Fibroblast of the aortic adventitia (primary cell): ENCODE measurements around the gene RXRA. TPM values are rescaled to one million over a fixed set of nuclear protein-coding genes. Genes with fewer than 3 reads are reported as not detected.

Experiments
- DNase-seq: peaks from one replicate; pipeline ENCODE4 v3.0.0-alpha.2; 2010; ENCODE audit warnings: low read depth
- H3K4me3 ChIP-seq: 2 replicates; pipeline ENCODE4 v1.5.1; 2011; ENCODE audit warnings: low read depth, mild to moderate bottlenecking, control low read depth, low read length, moderate library complexity
- CTCF ChIP-seq: IDR thresholded peaks from 2 replicates; pipeline ENCODE4 v1.5.1; 2011; ENCODE audit warnings: mild to moderate bottlenecking, low read length, control low read depth, inconsistent platforms; ENCODE audit not compliant: insufficient read depth
- total RNA-seq: library from RNA; depleted of rRNA; stranded (reverse); fragments of >200 nt; gene quantifications from 2 replicates; pipeline ENCODE4 v1.2.3, GENCODE V29; 2012; ENCODE audit warnings: low replicate concordance

The RXRA gene
- total RNA-seq, 1 donor = 20.9 TPM

GRCh38 chr9:134289241-134289875, 36.9 kb upstream of the RXRA start:
- no peak overlapping the region for H3K4me3 ChIP-seq
- DNase-seq = no peak
- TF ChIP-seq CTCF = no peak

DNA sequence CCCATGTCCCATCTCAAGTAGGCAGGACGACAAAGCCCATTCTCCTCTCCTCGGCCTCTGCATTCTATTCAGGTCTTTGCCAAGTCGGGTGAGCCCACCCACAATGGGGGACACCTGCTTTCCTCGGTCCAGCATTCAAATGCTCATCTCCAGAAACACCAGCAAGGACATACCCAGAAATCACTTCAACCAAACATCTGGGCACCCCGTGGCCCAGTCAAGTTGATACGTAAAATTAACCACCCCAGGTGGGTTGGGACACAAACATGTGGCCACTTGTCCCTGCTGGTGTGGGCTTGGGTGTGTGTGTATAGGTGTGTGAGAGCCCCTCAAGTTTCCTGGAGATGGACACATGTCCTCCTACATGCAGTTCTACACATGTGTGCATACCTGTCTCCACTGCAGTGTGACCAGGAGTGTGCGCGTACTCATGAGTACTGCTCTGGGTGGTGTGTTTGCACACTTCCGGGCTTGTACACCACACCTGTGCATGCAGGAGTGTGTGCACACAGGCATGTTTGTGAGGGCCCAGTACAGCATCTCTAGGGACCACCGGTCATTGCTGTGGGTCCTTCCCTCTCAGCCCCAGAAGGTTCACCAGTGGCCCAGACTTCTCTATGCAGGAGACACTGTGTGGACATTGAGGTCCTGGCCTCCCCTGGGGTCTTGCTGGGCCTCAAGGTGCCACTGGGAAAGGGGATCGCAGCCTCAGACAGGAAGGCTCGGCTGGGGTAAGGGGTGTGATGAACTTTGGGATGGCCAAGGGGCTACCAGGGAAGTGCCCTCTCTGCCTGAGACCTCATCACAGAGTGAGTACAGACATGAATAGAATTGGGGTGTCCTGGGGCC, 35.4 kb upstream of the RXRA start:
- DNase-seq = no peak
- no peak for TF ChIP-seq CTCF
- no peak overlapping the region for H3K4me3 ChIP-seq

- TF ChIP-seq CTCF = no peak
Measured at GRCh38 chr9:134291452-134291881, 34.8 kb upstream of the RXRA start.

DNA sequence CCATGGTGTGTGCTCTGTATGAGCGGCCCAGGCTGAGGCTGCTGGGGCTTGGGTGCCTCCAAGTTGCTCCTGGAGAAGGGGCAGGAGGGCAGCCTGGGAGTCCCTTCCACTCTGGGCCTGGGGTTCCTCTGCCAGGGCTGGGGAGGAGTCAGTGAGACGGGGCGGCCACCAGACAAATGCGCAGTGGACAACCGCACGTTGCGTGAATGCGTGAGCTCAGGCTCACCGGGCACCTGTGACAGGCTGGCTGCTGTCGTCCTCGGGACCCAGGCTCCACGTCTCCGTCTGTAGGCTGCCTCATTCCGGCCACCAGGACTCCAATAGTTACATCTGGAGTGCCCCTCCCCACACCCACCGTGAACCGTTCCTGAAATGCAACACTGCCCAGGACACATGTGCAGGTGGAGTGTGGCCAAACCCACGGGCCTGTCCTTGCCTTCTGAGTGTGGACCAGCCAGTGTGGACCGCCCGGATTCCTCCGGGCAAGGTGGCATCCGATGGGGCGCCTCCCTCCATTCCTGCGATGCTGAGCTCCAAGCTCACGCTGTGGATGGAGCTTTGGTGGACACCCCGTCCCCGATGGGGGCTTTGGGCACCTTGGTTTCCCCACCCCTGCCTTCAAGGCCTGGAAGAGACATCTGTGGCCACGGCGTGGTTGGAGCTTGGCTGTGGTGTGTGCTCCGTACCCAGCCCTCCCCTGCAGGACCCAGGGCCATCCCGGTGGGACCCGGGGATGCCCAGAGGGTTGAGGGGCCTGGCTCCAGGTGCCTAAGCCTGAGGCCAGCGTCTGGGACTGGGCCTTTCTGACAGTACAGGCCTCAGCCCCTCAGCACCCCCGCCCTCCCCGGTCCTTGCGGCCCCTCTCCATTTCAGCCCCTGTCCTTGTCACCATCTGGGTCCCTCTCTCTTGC, 34.0 kb upstream of the RXRA start:
- no peak for DNase-seq
- no peak overlapping the region for H3K4me3 ChIP-seq
- no peak for TF ChIP-seq CTCF

More at GRCh38 chr9:134291452-134291881, 34.8 kb upstream of the RXRA start:
- no peak overlapping the region for H3K4me3 ChIP-seq
- DNase-seq = no peak

- H3K4me3 ChIP-seq = no peak overlapping the region
- no peak for DNase-seq
- no peak for TF ChIP-seq CTCF
Measured at GRCh38 chr9:134293031-134293521, 33.2 kb upstream of the RXRA start.

- H3K4me3 ChIP-seq = peak overlapping the region; percentile 17
- no peak for TF ChIP-seq CTCF
- DNase-seq = peak; percentile 62
Measured at GRCh38 chr9:134293611-134294152, 32.6 kb upstream of the RXRA start.
